Measurements from ENCODE around the gene MOK.

The MOK gene

DNA sequence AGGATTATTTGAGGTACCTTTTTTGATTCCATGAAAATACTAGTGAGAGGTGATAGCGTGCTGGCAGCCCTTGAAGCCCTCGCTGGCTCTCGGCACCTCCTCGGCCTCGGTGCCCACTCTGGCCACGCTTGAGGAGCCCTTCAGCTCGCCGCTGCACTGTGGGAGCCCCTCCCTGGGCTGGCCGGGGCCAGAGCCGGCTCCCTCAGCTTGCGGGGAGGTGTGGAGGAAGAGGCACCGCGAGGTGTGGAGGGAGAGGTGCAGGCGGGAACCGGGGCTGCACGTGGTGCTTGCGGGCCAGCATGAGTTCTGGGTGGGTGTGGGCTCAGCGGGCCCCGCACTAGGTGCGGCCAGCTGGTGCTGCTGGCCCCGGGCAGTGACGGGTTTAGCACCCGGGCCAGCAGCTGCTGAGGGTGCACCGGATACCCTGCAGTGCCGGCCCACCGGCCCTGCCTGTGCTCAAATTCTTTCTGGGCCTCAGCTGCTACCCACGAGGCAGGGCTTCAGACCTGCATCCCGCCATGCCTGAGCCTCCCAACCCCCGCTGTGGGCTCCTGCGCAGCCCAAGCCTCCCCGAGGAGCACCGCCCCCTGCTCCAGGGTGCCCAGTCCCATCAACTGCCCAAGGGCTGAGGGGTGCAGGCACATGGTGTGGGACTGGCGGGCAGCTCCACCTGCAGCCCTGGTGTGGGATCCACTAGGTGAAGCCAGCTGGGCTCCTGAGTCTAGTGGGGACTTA is 7.4 kb downstream of the MOK start:
- Histone ChIP-seq H3K27me3 (replicated peaks; ENCODE audit: insufficient read depth, low read length) (no peaks in the 10 kb centered on the region), H3K27ac (ENCODE audit: low read length) (no peak overlapping the region), H3K4me1 (ENCODE audit: low read length) (no peaks in the 10 kb centered on the region), H3K9me3 (replicated peaks; ENCODE audit: insufficient read depth, low read length) (no peaks in the 10 kb centered on the region), H2AFZ (ENCODE audit: low read length) (no peak overlapping the region), H3K79me2 (ENCODE audit: low read length) (no peaks in the 10 kb centered on the region), H3K9ac (ENCODE audit: low read length) (no peak overlapping the region), H3K9me2 (replicated peaks; ENCODE audit: insufficient read depth, low read length) (no peaks in the 10 kb centered on the region), H4K20me1 (ENCODE audit: insufficient read depth, low read length) (no peaks in the 10 kb centered on the region), H3K36me3 (replicated peaks; ENCODE audit: insufficient read depth, low read length) (no peaks in the 10 kb centered on the region), H3F3A (ENCODE audit: insufficient read depth, low read length) (no peaks in the 10 kb centered on the region), H3K4me3 (ENCODE audit: low read length) (no peak overlapping the region), H3K4me2 (ENCODE audit: low read depth, low read length) (no peak overlapping the region)
- DNase-seq: no peak
- TF ChIP-seq, protein P1, sequence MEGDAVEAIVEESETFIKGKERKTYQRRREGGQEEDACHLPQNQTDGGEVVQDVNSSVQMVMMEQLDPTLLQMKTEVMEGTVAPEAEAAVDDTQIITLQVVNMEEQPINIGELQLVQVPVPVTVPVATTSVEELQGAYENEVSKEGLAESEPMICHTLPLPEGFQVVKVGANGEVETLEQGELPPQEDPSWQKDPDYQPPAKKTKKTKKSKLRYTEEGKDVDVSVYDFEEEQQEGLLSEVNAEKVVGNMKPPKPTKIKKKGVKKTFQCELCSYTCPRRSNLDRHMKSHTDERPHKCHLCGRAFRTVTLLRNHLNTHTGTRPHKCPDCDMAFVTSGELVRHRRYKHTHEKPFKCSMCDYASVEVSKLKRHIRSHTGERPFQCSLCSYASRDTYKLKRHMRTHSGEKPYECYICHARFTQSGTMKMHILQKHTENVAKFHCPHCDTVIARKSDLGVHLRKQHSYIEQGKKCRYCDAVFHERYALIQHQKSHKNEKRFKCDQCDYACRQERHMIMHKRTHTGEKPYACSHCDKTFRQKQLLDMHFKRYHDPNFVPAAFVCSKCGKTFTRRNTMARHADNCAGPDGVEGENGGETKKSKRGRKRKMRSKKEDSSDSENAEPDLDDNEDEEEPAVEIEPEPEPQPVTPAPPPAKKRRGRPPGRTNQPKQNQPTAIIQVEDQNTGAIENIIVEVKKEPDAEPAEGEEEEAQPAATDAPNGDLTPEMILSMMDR (IDR thresholded peaks at IDR 0.05; ENCODE audit: low read length): no peak
- no peak for TF ChIP-seq EZH2phosphoT487 (IDR thresholded peaks at IDR 0.05; ENCODE audit: low read length)

DNA sequence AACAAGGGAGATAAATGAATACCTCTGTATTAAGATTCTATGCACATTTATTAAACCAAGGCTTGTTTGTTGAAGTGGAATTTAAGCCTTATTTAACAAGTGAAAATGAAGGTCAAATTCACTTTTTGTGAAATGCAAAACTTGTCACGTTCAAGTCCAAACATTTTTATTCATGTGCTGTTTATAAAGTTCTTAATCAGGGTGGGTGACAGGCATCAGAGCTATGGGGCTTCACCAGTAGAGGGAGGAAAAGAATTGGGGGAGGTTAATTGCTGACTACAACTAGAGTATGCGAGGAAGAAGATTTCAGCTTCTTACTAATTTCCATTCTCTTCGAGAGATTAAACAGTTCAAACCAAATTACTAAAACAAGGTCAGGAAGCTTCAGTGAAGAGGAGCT is 9.7 kb downstream of the MOK start:
- H3K27ac ChIP-seq (ENCODE audit: low read length): no peak overlapping the region
- no peaks in the 10 kb centered on the region for H3K4me1 ChIP-seq (ENCODE audit: low read length)
- H3K27me3 ChIP-seq (replicated peaks; ENCODE audit: insufficient read depth, low read length): no peaks in the 10 kb centered on the region
- H3K36me3 ChIP-seq (replicated peaks; ENCODE audit: insufficient read depth, low read length): no peaks in the 10 kb centered on the region
- H3K9me2 ChIP-seq (replicated peaks; ENCODE audit: insufficient read depth, low read length): no peaks in the 10 kb centered on the region
- no peak for DNase-seq
- TF ChIP-seq, protein P1 (IDR thresholded peaks at IDR 0.05; ENCODE audit: low read length): no peak
- TF ChIP-seq EZH2 (optimal IDR thresholded peaks at IDR 0.05; ENCODE audit: low read depth, low read length): no peak
- H2AFZ ChIP-seq (ENCODE audit: low read length): no peak overlapping the region
- no peaks in the 10 kb centered on the region for H3K79me2 ChIP-seq (ENCODE audit: low read length)
- H3K4me2 ChIP-seq (ENCODE audit: low read depth, low read length): no peak overlapping the region
- no peaks in the 10 kb centered on the region for H3F3A ChIP-seq (ENCODE audit: insufficient read depth, low read length)
- no peak overlapping the region for H3K9ac ChIP-seq (ENCODE audit: low read length)
- H4K20me1 ChIP-seq (ENCODE audit: insufficient read depth, low read length): no peaks in the 10 kb centered on the region
- H3K4me3 ChIP-seq (ENCODE audit: low read length): no peak overlapping the region
- H3K9me3 ChIP-seq (replicated peaks; ENCODE audit: insufficient read depth, low read length): no peaks in the 10 kb centered on the region

DNA sequence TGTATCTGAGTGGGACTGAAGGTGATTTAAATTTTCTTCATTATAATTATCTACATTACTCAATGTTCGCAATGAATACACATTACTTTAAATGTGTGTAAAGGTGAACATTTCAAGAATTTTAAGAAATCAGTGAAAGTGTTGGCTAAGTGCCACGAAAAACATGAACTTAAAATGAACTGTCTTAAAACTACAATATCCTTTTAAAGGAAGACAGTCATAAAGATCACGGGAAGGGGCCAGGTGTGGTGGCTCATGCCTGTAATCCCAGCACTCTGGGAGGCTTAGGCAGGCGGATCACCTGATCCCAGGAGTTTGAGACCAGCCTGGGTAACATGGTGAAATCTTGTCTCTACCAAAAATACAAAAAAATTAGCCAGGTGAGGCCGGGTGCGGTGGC is 11.2 kb downstream of the MOK start:
- Histone ChIP-seq H3K79me2 (ENCODE audit: low read length) (no peaks in the 10 kb centered on the region), H3K4me3 (ENCODE audit: low read length) (no peak overlapping the region), H3F3A (ENCODE audit: insufficient read depth, low read length) (no peaks in the 10 kb centered on the region), H2AFZ (ENCODE audit: low read length) (no peak overlapping the region), H3K36me3 (replicated peaks; ENCODE audit: insufficient read depth, low read length) (no peaks in the 10 kb centered on the region), H3K9ac (ENCODE audit: low read length) (no peak overlapping the region), H3K4me1 (ENCODE audit: low read length) (no peaks in the 10 kb centered on the region), H3K9me2 (replicated peaks; ENCODE audit: insufficient read depth, low read length) (no peaks in the 10 kb centered on the region), H3K4me2 (ENCODE audit: low read depth, low read length) (no peak overlapping the region), H3K27me3 (replicated peaks; ENCODE audit: insufficient read depth, low read length) (no peaks in the 10 kb centered on the region), H4K20me1 (ENCODE audit: insufficient read depth, low read length) (no peaks in the 10 kb centered on the region), H3K9me3 (replicated peaks; ENCODE audit: insufficient read depth, low read length) (no peaks in the 10 kb centered on the region), H3K27ac (ENCODE audit: low read length) (no peak overlapping the region)
- TF ChIP-seq EZH2 (optimal IDR thresholded peaks at IDR 0.05; ENCODE audit: low read depth, low read length): no peak
- TF ChIP-seq, protein P1 (IDR thresholded peaks at IDR 0.05; ENCODE audit: low read length): no peak
- no peak for TF ChIP-seq EZH2phosphoT487 (IDR thresholded peaks at IDR 0.05; ENCODE audit: low read length)
- no peak for DNase-seq

Measured in MM.1S (cell line).